ENCODE measurements around the gene PCDH19. TPM values are rescaled to one million over a fixed set of nuclear protein-coding genes. Genes with fewer than 3 reads are reported as not detected.

The PCDH19 gene
- total RNA-seq, 1 experiment from 2014 or later = 1.2 TPM

- no peak for TF ChIP-seq CTCF (conservative IDR thresholded peaks at IDR 0.05)
- H3K4ac ChIP-seq (ENCODE audit: low read depth, low read length) = no peak overlapping the region
- H3K27me3 ChIP-seq (ENCODE audit: insufficient read depth, low read length) = no peaks in the 10 kb centered on the region; the same call in 1 of the 2 replicates
- no peaks in the 10 kb centered on the region for H4K20me1 ChIP-seq (ENCODE audit: control insufficient read depth, insufficient read depth, insufficient read length)
- H2AK5ac ChIP-seq (ENCODE audit: insufficient read length, low read length) = no peak overlapping the region
- no peak overlapping the region for H3K18ac ChIP-seq (ENCODE audit: insufficient read length, low read depth, low read length)
- no CpG with 5 or more reads among the region's 3 CpGs for WGBS (ENCODE audit: extremely low coverage, insufficient read length, low lambda C conversion rate)
- no peak overlapping the region for H2BK5ac ChIP-seq (ENCODE audit: insufficient read length, low read length)
- no peaks in the 10 kb centered on the region for H3K36me3 Mint-ChIP-seq (ENCODE audit: insufficient read depth in 1 of 3, low read depth in 3 of 3)
- H3K79me2 ChIP-seq (ENCODE audit: insufficient read depth, low read length) = no peaks in the 10 kb centered on the region
- no peak overlapping the region for H3K56ac ChIP-seq (ENCODE audit: insufficient read length, low read depth, low read length)
- H3K27ac Mint-ChIP-seq = no peak overlapping the region
- no peaks in the 10 kb centered on the region for H3K4me1 ChIP-seq (ENCODE audit: insufficient read depth, low read length)
- no peak overlapping the region for H3T11ph ChIP-seq (ENCODE audit: low read length)
- no peaks in the 10 kb centered on the region; the same call in 1 of the 2 replicates for H3K27me3 Mint-ChIP-seq (ENCODE audit: low read depth)
- H3K14ac ChIP-seq (ENCODE audit: insufficient read depth, low read length) = no peak overlapping the region
- peaks cover 7 to 18% of the 10 kb centered on the region in 2 experiments for H3K4me1 Mint-ChIP-seq
- no peaks in the 10 kb centered on the region for H3K9me3 ChIP-seq (ENCODE audit: control insufficient read depth, low read depth, low read length)
- H4K5ac ChIP-seq (ENCODE audit: insufficient read length, low read depth, low read length) = no peak overlapping the region
- H3K23me2 ChIP-seq (ENCODE audit: insufficient read length, low read depth, low read length, poor library complexity, severe bottlenecking) = no peaks in the 10 kb centered on the region
- H2BK15ac ChIP-seq (ENCODE audit: low read depth, low read length) = no peak overlapping the region
- H4K91ac ChIP-seq (ENCODE audit: insufficient read length, low read depth, low read length) = no peak overlapping the region
- H2BK120ac ChIP-seq (ENCODE audit: low read depth, low read length, poor library complexity, severe bottlenecking) = no peak overlapping the region
- H2BK12ac ChIP-seq (ENCODE audit: insufficient read length, low read depth, low read length) = no peak overlapping the region
- no peak overlapping the region for H3K27ac ChIP-seq (ENCODE audit: insufficient read length, low read depth, low read length)
- no peaks in the 10 kb centered on the region for H3K9me3 Mint-ChIP-seq
- no peak overlapping the region for H2BK20ac ChIP-seq (ENCODE audit: low read depth, low read length, poor library complexity, severe bottlenecking)
- H3K79me1 ChIP-seq (ENCODE audit: insufficient read depth, low read depth, low read length, poor library complexity, severe bottlenecking) = no peaks in the 10 kb centered on the region
- no peak overlapping the region for H3K4me3 Mint-ChIP-seq
- no peak overlapping the region for H4K8ac ChIP-seq (replicated peaks; ENCODE audit: insufficient read length, low read depth, low read length)
- H3K23ac ChIP-seq (ENCODE audit: insufficient read length, low read depth, low read length) = no peak overlapping the region
- no peak overlapping the region for H3K4me2 ChIP-seq (ENCODE audit: insufficient read depth, insufficient read length, low read length)
- DNase-seq = peak; percentile 25
- H3K9ac ChIP-seq (ENCODE audit: extremely low read depth, insufficient read length, low read length) = no peak overlapping the region
- no peak overlapping the region for H2AFZ ChIP-seq (ENCODE audit: low read length)
Observed at GRCh38 chrX:100363896-100364295, 46.2 kb downstream of the PCDH19 start.
